Stimulated activated CD8-positive, alpha-beta memory T cell treated with anti-CD3 and anti-CD28 coated beads, Interleukin-15, amount 100 ng/mL, for 48 hours (primary cell): ENCODE data around the gene KIN.
"Not testable (repeated sequence)": the region's sequence is repeated elsewhere in the genome, so short reads cannot be mapped to it uniquely, and the experiment has no call there.

ENCODE experiments used
- DNase-seq, 2 donors: peaks; one replicate each; pipeline ENCODE4 v3.0.0-alpha.2; 2020; ENCODE audit warnings: low read depth in 2 of 2

The KIN gene

DNA sequence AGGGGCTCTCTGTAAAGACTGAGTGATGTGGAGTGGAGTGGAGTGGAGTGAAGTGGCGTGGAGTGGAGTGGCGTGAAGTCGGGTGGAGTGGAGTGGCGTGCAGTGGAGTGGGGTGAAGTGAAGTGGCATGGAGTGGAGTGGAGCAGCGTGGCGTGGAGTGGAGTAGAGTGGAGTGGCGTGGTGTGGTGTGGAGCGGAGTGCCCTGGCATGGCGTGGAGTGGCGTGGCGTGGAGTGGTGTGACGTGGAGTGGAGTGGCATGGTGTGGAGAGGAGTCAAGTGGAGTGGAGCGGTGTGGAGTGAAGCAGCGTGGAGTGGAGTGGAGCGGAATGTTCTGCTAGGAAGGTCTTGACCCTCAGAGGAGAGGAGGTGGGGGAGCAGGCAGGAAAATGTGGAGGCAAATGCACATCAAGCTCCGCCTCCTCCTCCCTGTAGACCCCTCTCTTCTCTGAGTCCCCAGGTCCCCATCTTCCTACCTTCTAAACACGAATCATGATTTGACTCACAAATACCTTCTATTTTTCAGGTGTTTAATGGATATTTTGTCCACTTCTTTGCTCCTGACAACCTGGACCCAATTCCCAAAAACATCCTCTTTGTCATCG lies 64.8 kb downstream of the KIN start:
- DNase-seq = no peak

DNA sequence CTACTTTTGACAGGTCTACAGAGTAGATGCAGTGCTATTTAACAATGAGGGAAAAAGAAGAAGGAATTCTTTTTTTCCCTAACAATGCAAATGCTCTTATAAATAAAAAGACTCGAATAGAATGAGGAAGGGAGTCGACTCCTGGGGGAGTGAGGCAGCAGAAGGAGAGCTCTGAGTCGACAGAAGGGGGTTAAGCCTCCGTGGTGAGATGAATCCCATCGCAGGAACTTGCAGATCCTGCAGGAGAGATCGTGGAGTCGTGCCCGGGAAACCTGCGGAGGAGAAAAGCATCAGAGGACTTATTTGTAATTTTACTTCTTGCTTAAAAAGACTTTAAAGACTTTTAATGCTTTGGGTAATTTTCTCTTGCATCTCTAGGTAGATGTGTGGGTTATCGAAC lies 67.3 kb downstream of the KIN start:
- DNase-seq = no peak

DNA sequence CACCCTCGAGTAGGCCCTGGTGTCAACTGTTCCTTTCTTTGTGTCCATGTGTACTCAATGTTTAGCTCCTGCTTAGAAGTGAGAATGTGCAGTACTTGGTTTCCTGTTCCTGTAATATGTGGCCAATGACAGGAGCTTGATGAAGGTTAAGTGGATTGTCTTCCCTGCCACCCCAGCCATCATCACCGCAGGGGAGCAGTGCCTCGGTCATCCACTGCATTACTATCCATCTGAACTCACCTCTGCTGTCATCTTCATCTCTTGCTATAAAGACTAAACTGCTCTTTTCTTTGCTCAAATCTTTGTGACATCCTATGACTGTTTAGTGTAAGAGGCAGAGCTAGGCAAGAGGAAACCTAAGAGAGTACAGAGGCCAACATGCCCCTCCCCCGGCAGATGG lies 69.1 kb downstream of the KIN start:
- no peak for DNase-seq

GRCh38 chr10:7717767-7718166 lies 70.0 kb downstream of the KIN start:
- no peak for DNase-seq

GRCh38 chr10:7715515-7715914 lies 72.3 kb downstream of the KIN start:
- no peak for DNase-seq

GRCh38 chr10:7711075-7711474 lies 76.7 kb downstream of the KIN start:
- DNase-seq = not testable (repeated sequence)

GRCh38 chr10:7710446-7710845 lies 77.3 kb downstream of the KIN start:
- no peak for DNase-seq

- DNase-seq = no peak
Observed at GRCh38 chr10:7708832-7709231, 79.0 kb downstream of the KIN start.

DNA sequence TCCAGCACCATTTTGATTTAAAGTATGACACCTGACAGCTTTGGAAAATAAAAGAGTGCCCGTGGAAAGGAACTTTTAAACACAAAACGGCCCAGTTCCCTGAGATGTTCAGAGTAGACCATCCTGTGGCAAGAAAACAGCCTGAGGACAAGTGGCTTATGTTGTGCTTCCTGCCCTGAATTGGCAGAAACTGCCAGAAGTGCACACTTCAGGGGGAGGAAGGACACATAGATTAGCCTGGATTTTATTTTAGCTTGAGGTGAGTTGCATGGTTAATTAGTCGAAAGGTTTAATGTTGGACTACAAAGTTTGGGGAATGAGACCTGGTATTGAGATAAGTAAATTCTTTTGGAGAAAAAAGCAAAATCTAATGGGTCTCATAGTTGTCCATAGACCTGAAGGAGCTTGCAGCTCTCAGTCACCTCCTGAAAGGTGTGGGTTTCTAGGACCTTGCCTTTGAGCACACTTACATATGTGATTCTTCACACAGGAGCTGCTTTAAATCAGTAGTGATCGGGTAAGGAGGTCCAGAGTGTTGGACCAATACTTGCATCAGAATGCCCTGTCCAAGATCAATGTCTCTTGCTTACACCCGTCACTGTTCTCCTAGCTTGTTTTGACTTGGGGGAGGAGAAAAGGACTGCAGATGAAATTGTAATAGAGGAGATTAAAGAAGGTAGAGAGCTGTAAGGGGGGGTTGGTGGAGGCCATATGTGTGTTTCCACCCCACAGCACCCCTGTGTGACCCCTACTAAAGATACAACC lies 79.8 kb downstream of the KIN start:
- DNase-seq = no peak

DNA sequence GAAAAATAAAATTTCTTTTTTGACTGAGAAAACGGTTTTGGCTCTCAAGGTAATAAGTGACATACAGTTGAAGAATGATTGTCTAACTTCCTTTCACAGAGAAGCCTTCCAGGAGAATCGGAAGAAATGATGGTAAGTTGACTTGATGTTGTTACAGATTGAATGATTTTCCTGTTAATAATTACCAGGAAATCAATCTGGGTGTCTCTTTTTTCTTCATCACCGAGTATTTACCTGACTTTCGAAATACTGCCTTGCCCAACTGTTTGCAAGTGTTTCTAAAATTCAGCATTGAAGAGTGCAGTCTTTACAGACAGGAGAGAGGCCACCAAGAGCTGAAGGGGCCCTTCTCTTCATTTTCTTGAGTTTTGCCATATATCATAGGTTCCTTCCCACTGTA lies 80.7 kb downstream of the KIN start:
- DNase-seq = no peak

- no peak for DNase-seq
Observed at GRCh38 chr10:7706534-7707073, 81.2 kb downstream of the KIN start.

DNA sequence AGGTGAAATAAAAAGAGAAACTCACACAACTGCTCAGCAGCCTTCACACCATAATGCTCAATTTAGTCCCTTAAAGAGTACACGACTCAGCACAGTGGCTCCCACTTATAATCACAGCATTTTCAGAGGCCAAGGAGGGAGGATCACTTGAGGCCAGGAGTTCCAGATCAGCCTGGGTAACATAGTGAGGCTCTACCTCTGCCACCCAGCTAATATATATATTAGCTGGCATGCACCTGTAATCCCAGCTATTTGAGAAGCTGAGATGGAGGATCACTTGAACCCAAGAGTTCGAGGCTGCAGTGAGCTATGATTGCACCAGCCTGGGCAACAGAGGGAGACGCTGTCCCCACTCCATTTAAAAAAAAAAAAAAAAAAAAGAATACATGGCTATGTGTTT lies 82.5 kb downstream of the KIN start:
- DNase-seq = no peak

GRCh38 chr10:7704071-7705016 lies 83.4 kb downstream of the KIN start:
- no peak for DNase-seq

GRCh38 chr10:7703140-7703539 lies 84.7 kb downstream of the KIN start, which contains the start of gene ITIH2:
TSS of gene ITIH2 (plus strand) at chr10:7703316. CDS start at chr10:7703435, 119 bp downstream.
- DNase-seq = no peak

DNA sequence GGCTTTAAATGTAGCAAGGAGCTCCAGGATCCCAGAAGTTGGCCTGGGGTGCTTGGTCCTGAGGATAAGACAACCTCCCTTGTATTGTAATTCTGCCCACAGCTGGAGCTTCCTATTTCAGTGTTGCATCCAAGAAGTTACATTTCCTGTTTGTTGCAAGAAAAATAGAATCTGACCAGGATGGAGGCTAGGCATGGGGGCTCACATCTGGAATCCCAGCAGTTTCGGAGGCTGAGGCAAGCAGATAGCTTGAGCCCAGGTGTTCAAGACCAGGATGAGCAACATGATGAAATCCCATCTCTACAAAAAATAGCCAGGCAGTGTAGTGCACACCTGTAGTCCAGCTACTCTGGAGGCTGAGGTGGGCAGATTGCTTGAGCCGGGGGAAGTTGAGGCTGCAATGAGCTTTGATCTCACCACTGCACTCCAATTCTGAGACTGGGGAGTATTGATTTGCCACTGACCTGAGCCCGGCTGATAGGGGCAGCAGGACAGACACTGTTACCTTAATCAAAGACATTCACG lies 85.4 kb downstream of the KIN start:
- DNase-seq = no peak

DNA sequence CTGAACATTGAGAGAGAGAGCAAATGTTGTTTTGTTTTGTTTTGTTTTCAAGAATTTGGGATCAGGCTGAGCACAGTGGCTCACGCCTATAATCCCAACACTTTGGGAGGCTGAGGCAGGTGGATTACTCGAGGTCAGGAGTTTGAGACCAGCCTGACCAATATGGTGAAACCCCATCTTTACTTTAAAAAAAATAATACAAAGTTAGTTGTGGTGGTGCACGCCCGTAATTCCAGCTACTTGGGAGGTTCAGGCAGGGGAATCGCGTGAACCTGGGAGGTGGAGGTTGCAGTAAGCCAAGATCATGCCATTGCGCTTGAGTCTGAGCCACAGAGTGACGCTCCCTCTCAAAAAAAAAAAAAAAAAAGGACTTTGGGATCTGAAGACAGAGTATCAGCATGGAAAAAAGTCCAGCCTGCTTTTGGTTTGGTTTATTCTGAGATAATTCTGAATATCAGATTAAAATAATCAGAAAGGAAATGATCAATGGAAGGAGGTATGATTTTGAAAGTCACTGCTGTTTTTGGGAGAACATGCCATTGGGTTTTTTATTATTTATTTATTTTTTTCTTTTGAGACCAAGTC lies 86.5 kb downstream of the KIN start:
- DNase-seq = no peak
